Measurements from ENCODE around the gene GPR158.

DNA sequence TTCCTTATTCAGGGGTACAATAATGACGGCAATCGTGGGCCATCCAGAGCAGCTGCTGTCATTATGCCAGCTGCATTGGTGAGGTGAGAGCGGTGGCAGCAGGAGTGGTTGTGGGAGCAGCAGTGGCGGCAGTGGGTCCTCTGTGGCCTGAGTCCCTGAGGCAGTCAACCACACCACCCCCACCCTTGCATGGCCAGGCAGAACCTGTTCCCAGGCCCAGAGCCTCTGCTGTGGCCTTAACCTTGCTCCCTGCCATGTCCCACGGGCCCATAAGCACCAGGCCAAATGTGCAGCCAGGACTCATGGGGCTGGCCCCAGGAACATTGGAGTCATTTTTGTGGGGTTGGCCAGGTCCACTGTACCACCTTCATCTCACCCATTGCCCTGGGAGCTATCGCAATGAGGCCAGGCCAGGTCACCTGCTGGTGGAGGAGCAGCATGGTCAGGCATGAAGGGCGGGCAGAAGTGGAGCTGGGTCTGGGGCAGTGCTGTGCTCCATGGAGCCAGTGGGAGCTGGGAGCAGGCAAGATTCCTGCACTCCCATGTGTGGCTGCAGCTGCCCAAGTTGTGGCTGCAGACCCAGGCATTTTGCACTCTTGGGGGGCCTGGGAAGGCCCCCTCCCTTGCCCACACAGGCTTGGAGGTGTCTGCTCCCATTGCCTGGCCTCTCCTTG is 213.5 kb downstream of the GPR158 start:
- TF ChIP-seq, protein P1, sequence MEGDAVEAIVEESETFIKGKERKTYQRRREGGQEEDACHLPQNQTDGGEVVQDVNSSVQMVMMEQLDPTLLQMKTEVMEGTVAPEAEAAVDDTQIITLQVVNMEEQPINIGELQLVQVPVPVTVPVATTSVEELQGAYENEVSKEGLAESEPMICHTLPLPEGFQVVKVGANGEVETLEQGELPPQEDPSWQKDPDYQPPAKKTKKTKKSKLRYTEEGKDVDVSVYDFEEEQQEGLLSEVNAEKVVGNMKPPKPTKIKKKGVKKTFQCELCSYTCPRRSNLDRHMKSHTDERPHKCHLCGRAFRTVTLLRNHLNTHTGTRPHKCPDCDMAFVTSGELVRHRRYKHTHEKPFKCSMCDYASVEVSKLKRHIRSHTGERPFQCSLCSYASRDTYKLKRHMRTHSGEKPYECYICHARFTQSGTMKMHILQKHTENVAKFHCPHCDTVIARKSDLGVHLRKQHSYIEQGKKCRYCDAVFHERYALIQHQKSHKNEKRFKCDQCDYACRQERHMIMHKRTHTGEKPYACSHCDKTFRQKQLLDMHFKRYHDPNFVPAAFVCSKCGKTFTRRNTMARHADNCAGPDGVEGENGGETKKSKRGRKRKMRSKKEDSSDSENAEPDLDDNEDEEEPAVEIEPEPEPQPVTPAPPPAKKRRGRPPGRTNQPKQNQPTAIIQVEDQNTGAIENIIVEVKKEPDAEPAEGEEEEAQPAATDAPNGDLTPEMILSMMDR (IDR thresholded peaks at IDR 0.05) = no peak
- TF ChIP-seq ZFX (IDR thresholded peaks at IDR 0.05; ENCODE audit: borderline replicate concordance) = no peak
